HepG2 (cell line): ENCODE data around the gene NAV2. TPM values are rescaled to one million over a fixed set of nuclear protein-coding genes. Genes with fewer than 3 reads are reported as not detected.

Experiments
- CENPBD1 ChIP-seq: sonication (generic); formaldehyde crosslinking; IDR thresholded peaks from 2 replicates; pipeline ENCODE4 v1.8.0; 2022; ENCODE audit warnings: missing genetic modification reagents, low read depth, mild to moderate bottlenecking, borderline replicate concordance
- EHMT2 ChIP-seq: fragments of 200-600 bp; sonication (generic); IDR thresholded peaks from 2 replicates; pipeline ENCODE4 v1.7.0; 2017; ENCODE audit warnings: antibody characterized with exemption, low read depth, low read length, borderline replicate concordance
- ETS1 ChIP-seq: sonication (generic); formaldehyde crosslinking; IDR thresholded peaks from 2 replicates; pipeline ENCODE4 v1.4.0; 2020; ENCODE audit warnings: missing genetic modification reagents
- HOXA9 ChIP-seq: sonication (generic); formaldehyde crosslinking; IDR thresholded peaks from 2 replicates; pipeline ENCODE4 v1.8.1; 2022; ENCODE audit warnings: missing genetic modification reagents, mild to moderate bottlenecking, moderate library complexity, borderline replicate concordance
- KDM4B ChIP-seq: sonication (generic); formaldehyde crosslinking; IDR thresholded peaks from 2 replicates; pipeline ENCODE4 v1.4.0; 2020; ENCODE audit warnings: missing genetic modification reagents
- KLF9 ChIP-seq: IDR thresholded peaks from 2 replicates; pipeline ENCODE4 v1.6.1; 2016; ENCODE audit warnings: low read depth
- MTA1 ChIP-seq: sonication (generic); formaldehyde crosslinking; IDR thresholded peaks from 2 replicates; pipeline ENCODE4 v1.4.0; 2020; ENCODE audit warnings: missing genetic modification reagents, mild to moderate bottlenecking, borderline replicate concordance
- MXD3 ChIP-seq: IDR thresholded peaks from 2 replicates; pipeline ENCODE4 v1.6.1; 2016; ENCODE audit warnings: mild to moderate bottlenecking, missing biosample characterization, missing genetic modification reagents
- SMC3 ChIP-seq: IDR thresholded peaks from 2 replicates; pipeline ENCODE4 v1.6.1; 2011; ENCODE audit warnings: low read length, improper control_type of control experiment
- SOX13 ChIP-seq, 3 experiments: fragments of 450-650 bp in 1 of 3; sonication (generic) in 1 of 3; formaldehyde crosslinking in 1 of 3; IDR thresholded peaks in 2 of 3; conservative IDR thresholded peaks in 1 of 3; 2 replicates each; pipeline versions ENCODE4 v1.5.0 to v1.6.1; 2016 to 2020; ENCODE audit warnings: antibody characterized with exemption in 1 of 3, mild to moderate bottlenecking in 1 of 3, missing compliant biosample characterization in 1 of 3, missing genetic modification reagents in 1 of 3, moderate library complexity in 1 of 3
- ZEB1 ChIP-seq: IDR thresholded peaks from 2 replicates; pipeline ENCODE4 v1.6.1; 2012; ENCODE audit warnings: mild to moderate bottlenecking, low read depth, inconsistent platforms; ENCODE audit not compliant: insufficient replicate concordance
- ZNF10 ChIP-seq: sonication (generic); formaldehyde crosslinking; IDR thresholded peaks from 2 replicates; pipeline ENCODE4 v1.4.0; 2020; ENCODE audit warnings: mild to moderate bottlenecking, low read depth, missing genetic modification reagents, borderline replicate concordance
- ZNF18 ChIP-seq: sonication (generic); formaldehyde crosslinking; IDR thresholded peaks from 2 replicates; pipeline ENCODE4 v1.8.0; 2022; ENCODE audit warnings: mild to moderate bottlenecking, missing genetic modification reagents; ENCODE audit not compliant: insufficient replicate concordance
- ZNF318 ChIP-seq: sonication (generic); formaldehyde crosslinking; IDR thresholded peaks from 2 replicates; pipeline ENCODE4 v1.4.0; 2020; ENCODE audit warnings: mild to moderate bottlenecking, missing genetic modification reagents
- ZNF562 ChIP-seq: sonication (generic); formaldehyde crosslinking; IDR thresholded peaks from 2 replicates; pipeline ENCODE4 v1.8.0; 2022; ENCODE audit warnings: missing genetic modification reagents, borderline replicate concordance
- ZNF761 ChIP-seq: sonication (generic); formaldehyde crosslinking; conservative IDR thresholded peaks from 2 replicates; pipeline ENCODE4 v1.4.0; 2020; ENCODE audit warnings: mild to moderate bottlenecking, missing genetic modification reagents
- polyA plus RNA-seq, 8 experiments: library from polyadenylated mRNA; depleted of rRNA in 3 of 8; stranded (reverse) in 7 of 8; unstranded in 1 of 8; fragments of >200 nt; fragmentation: Illumina TruSeq in 4 of 8; extraction: Trizol in 4 of 8; gene quantifications; 2 replicates each; pipeline versions ENCODE4 v1.2.1 to v1.2.3, GENCODE V29; 2011 to 2016; ENCODE audit warnings: low read depth in 4 of 8, missing spikeins in 1 of 8, mixed read lengths in 1 of 8; ENCODE audit not compliant: insufficient read depth in 1 of 8
- total RNA-seq, 5 experiments: library from RNA; depleted of rRNA; stranded (reverse); fragments of >200 nt; fragmentation: Illumina TruSeq; extraction: Trizol; gene quantifications; 2 replicates each; pipeline ENCODE4 v1.2.3, GENCODE V29; 2016; ENCODE audit warnings: low read depth in 1 of 5

The NAV2 gene
- total and polyA plus RNA-seq, 2 of the 13 experiments (the other 11 are each of a cell fraction or from before 2014, with no cell fraction given) = 9.3 to 34.6 TPM

GRCh38 chr11:20013346-20014066 lies 300.9 kb downstream of the NAV2 start (continued):
- TF ChIP-seq ZNF318 (CRISPR knock-in tag) = no peak
- no peak for TF ChIP-seq EHMT2
- TF ChIP-seq CENPBD1 = no peak
- no peak for TF ChIP-seq SMC3
- TF ChIP-seq MXD3 (CRISPR knock-in tag) = no peak
- TF ChIP-seq ZNF562 (CRISPR knock-in tag) = no peak
- no peak for TF ChIP-seq ZEB1
- TF ChIP-seq KDM4B (CRISPR knock-in tag) = no peak
- no peak for TF ChIP-seq KLF9 (CRISPR knock-in tag)
- TF ChIP-seq SOX13 (IDR thresholded peaks at IDR 0.05) = no peak
- peak in 1 of 2 experiments; percentile 48; a peak in 1 of 4 replicates for TF ChIP-seq SOX13 (CRISPR knock-in tag; conservative IDR thresholded peaks at IDR 0.05 in 1 of 2, IDR thresholded peaks at IDR 0.05 in 1 of 2)
- TF ChIP-seq MTA1 (CRISPR knock-in tag) = no peak
- no peak for TF ChIP-seq ETS1
- no peak for TF ChIP-seq HOXA9 (CRISPR knock-in tag)
- TF ChIP-seq ZNF10 (CRISPR knock-in tag) = no peak
- TF ChIP-seq ZNF761 (CRISPR knock-in tag) = no peak
- peak; percentile 47 for TF ChIP-seq ZNF18
